DMS 273 (cell line): ENCODE results near the gene CMIP.
"Not testable (repeated sequence)": the region's sequence is repeated elsewhere in the genome, so short reads cannot be mapped to it uniquely, and the experiment has no call there.

Source experiments
- DNase-seq: peaks from one replicate; lab custom pipeline; 2025; ENCODE audit not compliant: unreplicated experiment; lab: John Stamatoyannopoulos, UW

The CMIP gene

DNA sequence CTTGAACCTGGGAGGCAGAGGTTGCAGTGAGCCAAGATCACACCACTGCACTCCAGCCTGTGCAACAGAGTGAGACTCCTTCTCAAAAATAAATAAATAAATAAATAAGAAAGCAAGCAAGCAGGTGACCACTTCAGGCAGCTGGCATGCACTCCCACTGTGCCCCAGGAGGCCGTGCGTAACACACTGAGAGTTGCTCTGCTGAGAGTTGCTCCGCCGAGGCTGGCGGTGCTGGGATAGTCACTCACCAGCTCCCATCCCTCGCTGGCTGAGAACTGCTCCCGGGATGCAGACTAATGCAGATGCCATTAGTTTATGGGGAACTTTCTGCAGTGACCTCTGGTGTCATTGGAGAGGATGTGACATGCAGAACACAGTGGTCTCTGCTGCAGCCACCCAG, 228.8 kb downstream of the CMIP start:
- DNase-seq, result peak; percentile 19

DNA sequence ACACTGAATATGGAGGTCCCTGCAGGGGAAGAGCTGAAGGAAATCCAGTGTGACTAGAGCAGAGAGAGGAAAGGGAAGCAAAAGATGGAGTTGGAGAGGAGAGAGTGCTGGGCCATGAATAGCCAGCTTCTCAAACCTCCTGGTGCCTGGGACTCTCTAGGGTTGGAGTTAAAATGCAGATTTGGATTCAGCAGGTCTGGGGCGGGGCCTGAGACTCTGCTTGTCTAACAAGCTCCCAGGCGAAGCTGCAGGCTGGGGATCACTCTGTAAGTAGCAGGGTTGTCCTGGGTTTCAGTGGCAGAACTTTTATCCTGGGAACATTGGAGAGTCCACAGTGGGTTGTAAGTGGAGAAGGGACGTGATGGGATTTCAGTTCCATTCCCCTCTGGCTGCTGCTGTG, 231.1 kb downstream of the CMIP start:
- DNase-seq, result no peak

DNA sequence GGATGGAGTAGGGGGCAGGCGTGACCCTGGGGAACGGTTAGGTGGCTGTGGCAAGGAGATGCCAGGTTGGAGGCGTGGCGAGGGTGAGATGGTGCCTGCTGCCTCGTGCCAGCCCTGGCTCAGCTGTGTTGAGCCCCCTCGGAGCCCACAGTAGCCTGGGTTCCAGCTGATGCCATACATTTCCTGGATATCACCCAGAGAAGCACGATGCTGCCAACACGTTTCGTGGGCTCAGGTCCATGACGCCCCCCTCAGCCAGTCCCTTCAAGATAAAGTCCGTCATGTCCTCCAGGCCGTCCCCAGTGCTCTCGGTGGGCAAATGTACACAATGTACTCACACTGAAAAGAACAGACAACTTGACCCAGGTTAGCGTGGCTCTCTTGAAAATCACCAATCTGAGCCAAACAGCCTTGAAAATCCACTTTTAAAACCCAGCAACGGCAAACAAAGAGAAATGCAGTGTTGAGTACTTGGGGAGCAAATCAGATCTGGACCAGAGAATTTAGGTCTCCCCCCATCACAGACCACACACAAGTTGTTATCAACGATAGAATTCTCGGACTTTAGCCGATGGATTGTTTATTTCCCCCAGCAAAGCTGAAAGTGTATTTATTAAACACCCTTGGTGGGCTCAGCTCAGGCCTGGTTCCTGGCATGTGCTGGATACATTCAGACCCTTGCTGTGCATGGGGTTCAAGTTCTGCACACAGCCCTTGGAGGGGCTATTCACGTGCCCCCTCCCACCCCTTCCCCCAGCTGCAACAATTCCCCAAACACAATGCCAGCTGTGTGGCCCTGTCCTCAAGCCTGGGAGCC, 231.7 kb downstream of the CMIP start:
- no peak for DNase-seq

DNA sequence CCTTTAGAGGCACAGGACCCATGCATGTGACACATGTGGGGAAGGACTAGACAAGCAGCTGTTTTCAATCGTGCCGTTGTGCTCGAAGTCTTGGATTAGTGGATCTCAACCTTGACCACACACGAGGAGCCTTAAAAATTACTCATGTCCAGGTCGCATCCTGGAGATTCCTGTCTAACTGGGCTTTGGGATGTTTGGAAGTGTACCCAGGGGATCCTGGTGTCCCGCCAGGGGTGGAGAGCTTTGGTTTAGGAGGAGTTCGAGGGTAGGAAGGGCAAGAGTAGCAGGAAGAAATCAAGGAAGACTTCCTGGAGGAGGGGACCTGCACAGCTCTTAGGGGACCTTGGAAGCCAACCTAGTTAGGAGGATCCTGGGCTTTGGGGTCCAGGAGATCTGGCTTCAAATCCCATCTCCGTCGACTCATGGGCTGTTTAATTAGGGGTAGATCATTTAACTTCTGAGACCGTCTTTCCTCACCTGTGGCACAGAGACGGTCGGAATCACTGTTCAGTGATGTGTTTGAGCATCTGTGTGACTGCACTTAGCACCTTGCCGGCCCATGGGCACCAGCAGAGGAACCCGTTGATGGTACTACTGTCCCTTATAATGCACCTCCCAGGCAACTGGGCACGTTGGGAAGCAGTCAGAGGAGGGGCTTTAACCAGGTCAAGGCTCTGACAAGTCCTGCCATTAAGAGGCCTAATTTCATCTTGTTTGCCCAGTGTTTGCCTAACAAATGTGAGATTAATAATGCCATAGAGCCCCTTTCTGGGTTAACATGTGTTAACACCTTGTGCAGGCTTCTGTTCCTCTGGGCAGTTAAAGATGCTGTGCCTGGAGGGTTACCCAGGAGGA, 232.5 kb downstream of the CMIP start:
- no peak for DNase-seq

DNA sequence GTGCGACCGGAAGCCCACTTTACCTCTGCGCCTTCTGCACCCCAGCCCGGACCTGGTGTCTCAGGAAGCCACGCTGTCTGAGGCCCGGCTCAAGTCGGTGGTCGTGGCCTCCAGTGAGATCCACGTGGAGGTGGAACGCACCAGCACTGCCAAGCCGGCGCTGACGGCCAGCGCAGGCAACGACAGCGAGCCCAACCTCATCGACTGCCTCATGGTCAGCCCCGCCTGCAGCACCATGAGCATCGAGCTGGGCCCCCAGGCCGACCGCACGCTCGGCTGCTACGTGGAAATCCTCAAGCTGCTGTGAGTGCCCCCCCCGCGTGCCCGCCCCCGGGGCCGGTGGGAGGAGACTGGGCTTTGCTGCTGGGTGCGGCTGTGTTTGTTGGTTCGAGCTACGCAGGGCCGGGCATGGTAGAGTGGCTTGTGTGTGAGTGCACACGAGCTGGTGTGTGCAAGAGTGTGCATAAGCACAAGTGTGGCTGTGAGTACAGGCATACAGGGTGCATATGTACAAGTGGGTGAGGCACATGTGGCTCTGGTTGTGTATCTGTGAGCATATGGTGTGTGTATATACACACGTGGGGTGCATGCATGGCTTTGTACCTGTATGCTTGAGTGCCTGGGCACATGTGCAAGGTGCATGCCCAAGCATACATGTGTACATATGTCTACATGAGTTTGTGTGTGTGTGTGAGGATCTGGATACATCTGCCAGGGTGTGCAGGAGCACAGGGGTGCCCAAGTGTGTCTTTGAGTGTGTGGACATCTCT, 233.9 kb downstream of the CMIP start:
- no peak for DNase-seq

DNA sequence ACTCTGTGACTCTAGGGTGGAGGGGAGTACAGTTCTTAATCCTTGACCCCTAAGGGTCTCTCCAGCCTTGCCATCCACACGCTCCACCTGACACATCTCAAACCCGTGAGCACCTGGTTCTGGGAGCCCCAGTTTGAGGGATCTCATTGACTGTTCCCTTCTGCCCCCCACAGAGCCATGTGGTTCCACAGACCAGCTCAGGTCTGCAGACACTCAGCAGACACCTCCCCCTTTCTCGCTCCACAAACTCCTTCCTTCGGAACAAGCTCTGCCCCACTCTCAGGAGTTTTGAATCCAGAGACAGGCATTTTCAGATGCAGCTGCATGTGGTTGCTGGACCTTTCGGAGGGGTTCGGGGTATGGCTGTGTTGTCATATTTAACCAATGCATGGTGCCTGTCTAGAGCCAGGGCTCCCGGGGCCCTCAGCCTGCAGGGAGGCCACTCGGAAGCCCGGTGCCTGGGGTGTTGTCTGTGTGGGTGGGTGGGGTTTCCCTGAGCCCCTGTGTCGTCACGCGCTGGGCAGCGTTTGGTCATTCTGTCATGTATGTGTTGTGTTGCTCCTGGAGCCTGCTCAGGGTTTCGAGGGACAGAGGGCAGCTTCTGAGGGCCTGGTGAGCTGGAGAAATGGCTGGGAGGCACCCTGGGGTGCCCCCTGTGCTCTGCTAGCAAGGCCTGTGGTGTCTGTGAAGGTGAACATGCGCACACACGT, 235.3 kb downstream of the CMIP start:
- DNase-seq, result no peak

DNA sequence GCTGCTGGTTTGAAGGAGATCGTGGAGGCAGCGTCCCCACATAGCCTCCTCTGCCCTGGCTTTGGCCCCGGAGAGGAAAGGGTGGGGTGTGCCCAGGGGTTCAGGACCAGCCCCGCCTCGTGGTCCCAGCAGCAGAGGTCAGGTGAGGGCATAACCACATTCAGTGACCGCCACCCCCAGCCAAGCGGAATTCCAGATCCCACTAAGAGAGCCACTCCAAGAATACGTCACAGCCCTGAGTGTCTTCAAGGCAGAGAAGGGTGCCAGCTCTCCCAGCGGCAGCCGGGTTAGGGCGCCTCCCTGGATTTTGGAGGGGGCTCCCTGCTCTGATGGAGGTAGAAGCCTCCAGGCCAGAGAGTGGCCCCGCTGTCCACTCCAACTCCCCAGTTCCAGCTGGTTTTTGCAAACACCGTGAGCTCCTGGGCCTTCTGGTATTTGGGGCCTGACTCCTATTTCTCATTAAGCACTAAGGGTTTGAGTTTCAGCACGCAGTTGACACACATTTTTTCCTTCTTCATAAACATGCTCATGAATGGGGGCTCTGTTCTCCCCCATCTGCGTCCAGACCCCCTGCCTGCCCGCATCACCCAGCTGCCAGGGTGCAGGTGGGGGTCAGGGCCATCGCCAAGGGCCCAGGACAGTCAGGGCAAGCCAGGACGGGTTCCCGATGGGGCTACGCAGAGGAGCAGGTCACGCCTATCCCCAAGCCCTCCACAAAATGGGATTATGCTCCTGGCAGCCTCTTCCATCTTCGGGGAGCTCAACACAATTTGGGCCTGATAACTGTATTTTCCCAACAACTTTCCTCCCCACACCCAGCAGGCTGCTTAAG, 236.1 kb downstream of the CMIP start:
- DNase-seq, result no peak

DNA sequence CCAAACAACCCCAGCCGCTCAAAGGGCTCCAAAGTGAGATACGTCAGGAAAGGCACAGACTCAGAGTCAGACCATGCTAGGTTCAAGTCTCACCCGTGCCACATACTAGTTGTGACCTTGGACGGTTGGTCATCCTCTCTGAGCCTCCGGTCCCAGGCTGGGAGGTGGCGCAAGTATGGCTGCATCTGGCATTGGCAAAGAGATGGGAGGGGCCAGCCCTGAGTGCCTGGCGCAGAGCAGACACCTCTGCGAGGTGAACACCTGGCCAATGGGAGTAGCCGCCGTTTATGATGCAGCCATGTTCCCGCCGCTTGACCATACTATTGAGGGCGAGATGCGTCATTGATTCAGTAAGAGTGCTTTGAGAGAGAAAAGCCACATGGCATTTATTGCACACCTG, 236.7 kb downstream of the CMIP start:
- no peak for DNase-seq

DNA sequence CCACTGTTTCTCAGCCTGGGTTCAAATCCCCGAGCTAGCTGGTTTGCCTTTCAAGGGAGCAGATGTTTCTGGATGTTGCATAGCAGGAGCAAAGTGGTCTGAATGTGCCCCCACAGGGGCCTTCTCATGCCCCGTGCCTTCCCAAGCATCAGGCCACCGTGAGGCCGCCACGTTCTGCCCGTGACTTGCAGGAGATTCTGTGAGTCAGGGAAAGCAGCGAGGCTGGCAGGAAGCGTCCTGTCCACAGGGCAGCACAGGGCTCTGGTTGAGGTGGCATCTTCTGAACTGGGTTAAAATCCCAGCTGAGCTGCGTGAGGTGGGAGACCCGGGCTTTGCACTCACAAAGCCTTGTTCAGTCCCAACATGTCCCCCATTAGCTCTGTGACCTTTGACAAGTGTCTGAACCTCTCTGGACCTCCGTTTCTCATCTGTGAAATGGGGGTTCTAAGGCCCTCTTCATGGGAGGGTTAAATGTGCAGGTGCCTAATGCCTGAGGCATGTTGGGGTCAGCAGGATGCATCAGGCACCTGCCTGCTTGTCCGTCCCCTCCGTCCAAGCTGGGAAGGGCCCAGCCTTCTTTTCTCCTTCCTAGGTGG, 239.7 kb downstream of the CMIP start:
- DNase-seq, result no peak

DNA sequence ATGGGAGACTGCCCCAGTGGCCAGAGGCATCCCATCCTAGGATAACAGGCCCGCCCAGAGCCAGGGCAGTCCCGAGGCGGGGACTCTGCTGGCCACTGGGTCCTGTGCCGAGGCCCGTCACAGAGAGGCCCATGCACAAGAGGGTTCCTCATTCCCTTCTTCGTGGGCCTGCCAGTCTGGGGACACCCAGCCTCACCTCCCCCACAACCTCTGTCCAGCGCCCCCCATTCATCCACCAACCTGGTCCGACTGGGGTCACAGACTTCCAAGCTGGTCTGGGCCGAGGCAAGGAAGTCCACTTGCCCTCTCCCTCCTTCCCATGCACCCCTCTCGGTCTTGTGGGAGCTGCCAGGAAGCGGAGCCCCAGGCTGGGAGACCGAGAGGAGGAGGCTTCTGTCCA, 240.3 kb downstream of the CMIP start:
- DNase-seq, result no peak

DNA sequence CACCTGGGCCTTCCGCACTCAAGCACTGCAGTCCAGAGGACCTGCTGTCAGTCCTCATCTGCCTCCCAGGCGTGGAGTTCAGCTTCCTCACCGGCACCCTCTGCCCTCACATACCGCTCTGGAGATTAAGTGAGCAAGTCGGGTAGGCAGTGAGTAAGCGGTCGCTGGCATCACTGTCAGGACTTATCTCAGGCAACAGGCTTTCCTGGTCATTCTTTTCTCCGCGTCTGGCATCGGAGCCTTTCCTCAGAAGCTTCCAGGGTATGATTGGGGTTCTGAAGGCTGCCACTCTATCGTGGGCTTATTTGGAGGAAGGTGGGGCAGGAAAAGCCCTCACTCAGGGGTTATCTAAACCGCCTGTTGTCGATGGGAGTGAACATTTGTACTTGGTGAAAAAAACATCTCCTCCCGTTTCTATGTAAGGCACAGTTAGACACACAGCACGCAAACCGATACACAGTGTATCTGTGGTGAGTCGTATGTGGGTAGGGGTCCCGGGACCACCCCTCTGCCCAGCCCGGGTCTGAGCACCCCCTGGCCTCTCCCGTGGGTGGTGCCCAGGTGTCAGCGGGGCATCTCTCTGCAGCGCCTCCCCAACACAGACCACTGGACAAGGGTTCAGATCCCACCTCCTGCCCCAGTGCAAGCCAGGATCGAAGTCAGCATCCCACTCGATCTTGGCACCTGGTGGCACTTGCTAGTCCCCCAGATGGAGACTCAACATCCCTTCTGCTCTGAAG, 242.0 kb downstream of the CMIP start:
- no peak for DNase-seq

DNA sequence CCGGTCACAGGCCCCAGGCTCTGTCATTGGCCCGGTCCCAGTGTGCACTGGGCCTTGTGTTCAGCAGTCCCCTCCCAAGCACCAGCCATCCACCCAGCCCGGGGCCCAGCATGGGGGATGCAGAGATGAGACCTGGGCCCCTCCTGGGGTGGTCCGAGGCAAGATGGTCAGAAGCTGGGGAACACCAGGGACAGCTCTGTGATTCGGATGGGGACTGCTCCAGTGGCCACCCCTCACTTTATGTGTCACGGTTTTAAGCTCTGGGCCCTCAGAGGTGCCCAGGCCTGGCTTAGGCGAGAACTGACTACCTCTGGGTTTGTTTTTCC, 242.5 kb downstream of the CMIP start:
- DNase-seq, result no peak

DNA sequence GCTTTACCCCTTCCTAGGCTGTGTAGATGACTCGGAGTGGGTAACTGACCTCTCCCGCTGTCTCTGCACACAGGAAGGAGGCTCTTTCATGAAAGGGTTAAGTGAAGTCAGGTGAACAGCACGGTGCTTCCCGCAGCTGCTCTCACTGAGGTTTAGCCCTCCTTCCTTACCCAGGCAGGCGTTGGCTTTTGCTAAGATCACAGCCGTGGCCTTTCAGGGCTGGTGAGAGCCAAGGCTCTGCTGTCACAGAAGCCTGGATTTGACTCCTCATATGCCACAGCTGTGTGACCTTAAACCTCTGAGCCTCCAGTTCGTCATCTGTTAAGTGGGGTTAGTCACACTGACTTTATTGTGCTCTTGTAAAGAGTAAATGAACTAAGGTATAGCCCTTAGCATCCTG, 243.6 kb downstream of the CMIP start:
- DNase-seq, result no peak

DNA sequence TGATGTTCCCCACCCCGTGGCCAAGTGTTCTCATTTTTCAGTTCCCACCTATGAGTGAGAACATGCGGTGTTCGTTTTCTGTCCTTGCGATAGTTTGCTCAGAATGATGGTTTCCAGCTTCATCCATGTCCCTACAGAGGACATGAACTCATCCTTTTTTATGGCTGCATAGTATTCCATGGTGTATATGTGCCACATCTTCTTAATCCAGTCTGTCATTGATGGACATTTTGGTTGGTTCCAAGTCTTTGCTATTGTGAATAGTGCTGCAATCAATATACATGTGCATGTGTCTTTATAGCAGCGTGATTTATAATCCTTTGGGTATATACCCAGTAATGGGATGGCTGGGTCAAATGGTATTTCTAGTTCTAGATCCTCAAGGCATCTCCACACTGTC, 244.2 kb downstream of the CMIP start:
- not testable (repeated sequence) for DNase-seq

DNA sequence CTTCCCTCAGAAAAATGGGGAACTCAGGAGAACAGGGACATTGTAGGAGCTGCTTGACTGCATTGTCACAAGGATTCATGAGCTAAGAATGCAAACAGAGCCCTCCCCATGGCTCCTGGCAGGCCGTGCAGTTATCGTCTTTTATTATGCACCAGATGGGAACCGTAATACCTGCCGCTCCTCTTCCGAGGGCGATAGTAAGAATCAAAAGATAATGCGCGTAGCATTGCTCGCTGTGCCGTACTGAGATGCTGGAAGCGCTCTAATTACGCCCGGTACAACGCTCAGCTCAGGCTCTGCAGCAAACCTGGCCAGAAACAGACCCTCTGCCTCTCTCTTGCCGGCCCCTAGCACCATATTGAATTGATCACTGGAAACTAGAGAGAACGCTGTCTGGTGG, 247.4 kb downstream of the CMIP start:
- no peak for DNase-seq

DNA sequence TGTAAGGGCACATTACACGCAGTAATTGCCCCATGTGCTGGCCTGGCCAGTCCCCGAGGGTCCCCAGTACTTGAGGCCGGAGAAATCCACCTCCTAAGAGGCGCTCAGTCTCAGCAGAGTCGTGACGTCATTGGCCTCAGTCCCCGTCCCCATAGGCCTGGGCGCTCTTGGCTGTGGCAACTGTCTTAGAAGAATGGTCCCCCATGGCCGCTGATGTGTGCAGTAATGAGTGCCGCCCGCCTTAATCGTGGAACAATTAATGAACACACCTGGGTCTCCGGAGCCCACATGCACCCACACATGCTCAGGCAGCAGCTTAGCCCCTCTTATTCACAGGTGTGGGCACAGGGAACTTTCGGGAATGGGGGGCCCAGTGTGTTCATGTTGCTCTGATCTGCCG, 248.0 kb downstream of the CMIP start:
- DNase-seq, result no peak

DNA sequence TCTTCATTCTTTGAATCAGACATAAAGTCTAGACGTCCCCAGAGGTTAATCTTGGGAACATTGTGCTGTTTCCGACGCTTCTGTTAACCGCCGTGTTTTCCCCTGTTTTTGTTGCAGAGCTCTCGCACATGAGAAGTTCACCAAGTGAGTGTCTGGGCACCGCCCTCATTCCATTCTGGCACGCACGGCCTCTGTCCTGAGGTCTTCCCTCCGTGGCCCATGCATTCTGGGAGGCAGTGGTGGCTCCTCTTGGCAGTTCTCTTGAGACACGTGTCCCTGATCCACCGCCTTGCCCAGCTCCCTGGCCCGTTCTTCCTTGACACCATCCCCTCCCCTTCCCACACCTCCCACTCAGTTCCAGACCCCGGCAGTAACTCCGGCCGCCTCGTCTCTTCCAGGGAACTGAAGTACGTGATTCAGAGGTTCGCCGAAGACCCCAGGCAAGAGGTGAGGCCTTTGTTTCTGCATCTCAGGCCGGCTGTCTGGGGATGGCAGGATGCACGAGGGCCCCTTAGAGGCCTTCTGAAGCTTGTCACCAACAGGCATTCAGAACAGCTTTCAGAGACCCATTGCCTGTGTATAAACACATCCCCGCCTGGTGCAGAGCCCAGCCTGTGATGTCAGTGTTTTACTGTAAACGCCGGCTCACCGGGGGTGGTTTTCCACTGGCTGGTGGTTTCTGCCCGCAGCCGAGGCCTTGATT, 248.6 kb downstream of the CMIP start:
- no peak for DNase-seq

DNA sequence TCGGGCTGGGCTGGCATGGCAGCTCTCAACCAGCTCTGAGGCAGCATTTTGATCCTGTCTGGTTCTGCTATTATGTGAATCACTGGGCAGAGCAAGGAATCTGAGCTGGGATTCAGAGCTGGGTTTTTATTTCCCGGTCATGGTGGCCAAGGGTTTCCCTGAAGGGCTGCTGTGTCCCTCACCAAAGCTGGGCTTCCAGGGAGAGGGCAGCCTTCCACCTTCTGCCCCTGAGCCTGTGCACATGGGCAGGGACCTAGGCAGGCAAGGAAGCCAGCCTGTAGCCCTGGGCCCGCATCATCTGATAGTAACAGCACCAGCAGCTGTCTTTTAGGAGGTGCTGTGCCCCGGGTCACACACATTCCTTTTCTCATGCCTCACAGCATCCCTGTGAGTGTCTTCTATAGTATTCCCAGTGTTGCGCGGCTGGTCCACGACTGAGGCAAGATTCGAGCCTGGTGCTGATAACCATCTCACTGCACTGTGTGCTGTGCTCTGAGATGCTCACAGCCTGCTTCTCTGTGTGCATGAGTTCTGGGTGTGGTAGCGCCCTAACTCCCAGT, 249.2 kb downstream of the CMIP start:
- DNase-seq, result no peak
